Measurements from ENCODE around the gene SIGLEC14. TPM values are rescaled to one million over a fixed set of nuclear protein-coding genes. Genes with fewer than 3 reads are reported as not detected.

Gene SIGLEC14
- total RNA-seq, 4 donors from 2014 or later = 0.97 to 2.9 TPM; not detected in 2

DNA sequence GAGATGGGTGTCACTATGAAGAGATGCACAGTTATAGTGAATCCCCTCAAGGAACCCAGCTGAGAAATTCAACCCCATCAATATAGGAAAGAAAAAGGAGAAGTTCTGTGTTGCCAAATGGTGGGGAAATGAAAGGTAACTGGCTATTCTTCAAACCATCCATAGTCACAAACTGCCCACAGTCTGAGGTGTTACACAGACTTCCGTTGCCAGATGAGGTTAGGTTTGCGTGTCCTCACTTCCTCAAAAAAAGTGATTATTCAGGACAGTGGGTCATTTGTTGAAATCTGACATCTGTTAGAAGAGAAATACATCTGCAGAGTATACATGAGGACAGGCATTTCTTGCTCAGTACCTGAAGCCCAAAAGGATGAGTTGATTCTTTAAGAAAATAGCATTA is 25.4 kb downstream of the SIGLEC14 start:
- no peaks in the 10 kb centered on the region for H3K9me3 ChIP-seq
- H3K27ac ChIP-seq = no peak overlapping the region
- TF ChIP-seq, protein P1, sequence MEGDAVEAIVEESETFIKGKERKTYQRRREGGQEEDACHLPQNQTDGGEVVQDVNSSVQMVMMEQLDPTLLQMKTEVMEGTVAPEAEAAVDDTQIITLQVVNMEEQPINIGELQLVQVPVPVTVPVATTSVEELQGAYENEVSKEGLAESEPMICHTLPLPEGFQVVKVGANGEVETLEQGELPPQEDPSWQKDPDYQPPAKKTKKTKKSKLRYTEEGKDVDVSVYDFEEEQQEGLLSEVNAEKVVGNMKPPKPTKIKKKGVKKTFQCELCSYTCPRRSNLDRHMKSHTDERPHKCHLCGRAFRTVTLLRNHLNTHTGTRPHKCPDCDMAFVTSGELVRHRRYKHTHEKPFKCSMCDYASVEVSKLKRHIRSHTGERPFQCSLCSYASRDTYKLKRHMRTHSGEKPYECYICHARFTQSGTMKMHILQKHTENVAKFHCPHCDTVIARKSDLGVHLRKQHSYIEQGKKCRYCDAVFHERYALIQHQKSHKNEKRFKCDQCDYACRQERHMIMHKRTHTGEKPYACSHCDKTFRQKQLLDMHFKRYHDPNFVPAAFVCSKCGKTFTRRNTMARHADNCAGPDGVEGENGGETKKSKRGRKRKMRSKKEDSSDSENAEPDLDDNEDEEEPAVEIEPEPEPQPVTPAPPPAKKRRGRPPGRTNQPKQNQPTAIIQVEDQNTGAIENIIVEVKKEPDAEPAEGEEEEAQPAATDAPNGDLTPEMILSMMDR (IDR thresholded peaks at IDR 0.05) = no peak
- H3K4me1 ChIP-seq = no peaks in the 10 kb centered on the region
- H3K4me3 ChIP-seq = no peak overlapping the region
- 34 to 36% methylated on average over 2 of the region's 2 CpGs for WGBS, 2 donors
- H3K36me3 ChIP-seq = no peaks in the 10 kb centered on the region
- intact Hi-C loops (cut with DNase I) = no loop called here
- no peak for DNase-seq
- peaks cover 0 to 12% (median 0%) of the 10 kb centered on the region in 4 donors for H3K27me3 ChIP-seq

GRCh38 chr19:51615991-51616390 is 30.6 kb downstream of the SIGLEC14 start:
- no peaks in the 10 kb centered on the region for H3K36me3 ChIP-seq
- DNase-seq = no peak
- TF ChIP-seq POLR2A (IDR thresholded peaks at IDR 0.05) = no peak
- TF ChIP-seq, protein P1 (IDR thresholded peaks at IDR 0.05) = no peak
- H3K4me1 ChIP-seq = no peaks in the 10 kb centered on the region
- intact Hi-C loops (cut with DNase I) = no loop called here
- H3K27ac ChIP-seq = no peak overlapping the region
- H3K9me3 ChIP-seq = peaks cover 0 to 4% (median 0%) of the 10 kb centered on the region in 3 donors
- H3K4me3 ChIP-seq = no peak overlapping the region
- H3K27me3 ChIP-seq = peaks cover 0 to 30% (median 0%) of the 10 kb centered on the region in 4 donors
- 18 to 45% methylated on average over 1 to 7 of the region's 7 CpGs for WGBS, 2 donors

GRCh38 chr19:51614789-51615188 is 31.8 kb downstream of the SIGLEC14 start:
- Histone ChIP-seq H3K9me3 (peaks cover 0 to 4% (median 0%) of the 10 kb centered on the region in 3 donors), H3K27me3 (peaks cover 0 to 30% (median 0%) of the 10 kb centered on the region in 4 donors), H3K4me1 (no peaks in the 10 kb centered on the region), H3K36me3 (no peaks in the 10 kb centered on the region), H3K4me3 (no peak overlapping the region), H3K27ac (no peak overlapping the region)
- DNase-seq = no peak
- intact Hi-C loops (cut with DNase I) = no loop called here
- TF ChIP-seq, protein P1 (IDR thresholded peaks at IDR 0.05) = no peak
- no peak for TF ChIP-seq POLR2A (IDR thresholded peaks at IDR 0.05)
- WGBS, 2 donors = 52 to 85% methylated on average over 5 of the region's 5 CpGs

- TF ChIP-seq, protein P1 (IDR thresholded peaks at IDR 0.05) = no peak
- TF ChIP-seq POLR2A (IDR thresholded peaks at IDR 0.05) = no peak
- intact Hi-C loops (cut with DNase I) = no loop called here
- H3K27ac ChIP-seq = no peak overlapping the region
- DNase-seq = no peak
- H3K27me3 ChIP-seq = peaks cover 0 to 30% (median 0%) of the 10 kb centered on the region in 4 donors
- H3K9me3 ChIP-seq = peaks cover 0 to 4% (median 0%) of the 10 kb centered on the region in 3 donors
- no peak overlapping the region for H3K4me3 ChIP-seq
- 63 to 78% methylated on average over 1 of the region's 1 CpG for WGBS, 2 donors
- H3K36me3 ChIP-seq = no peaks in the 10 kb centered on the region
- H3K4me1 ChIP-seq = no peaks in the 10 kb centered on the region
Measured at GRCh38 chr19:51610576-51610975, 36.0 kb downstream of the SIGLEC14 start.

DNA sequence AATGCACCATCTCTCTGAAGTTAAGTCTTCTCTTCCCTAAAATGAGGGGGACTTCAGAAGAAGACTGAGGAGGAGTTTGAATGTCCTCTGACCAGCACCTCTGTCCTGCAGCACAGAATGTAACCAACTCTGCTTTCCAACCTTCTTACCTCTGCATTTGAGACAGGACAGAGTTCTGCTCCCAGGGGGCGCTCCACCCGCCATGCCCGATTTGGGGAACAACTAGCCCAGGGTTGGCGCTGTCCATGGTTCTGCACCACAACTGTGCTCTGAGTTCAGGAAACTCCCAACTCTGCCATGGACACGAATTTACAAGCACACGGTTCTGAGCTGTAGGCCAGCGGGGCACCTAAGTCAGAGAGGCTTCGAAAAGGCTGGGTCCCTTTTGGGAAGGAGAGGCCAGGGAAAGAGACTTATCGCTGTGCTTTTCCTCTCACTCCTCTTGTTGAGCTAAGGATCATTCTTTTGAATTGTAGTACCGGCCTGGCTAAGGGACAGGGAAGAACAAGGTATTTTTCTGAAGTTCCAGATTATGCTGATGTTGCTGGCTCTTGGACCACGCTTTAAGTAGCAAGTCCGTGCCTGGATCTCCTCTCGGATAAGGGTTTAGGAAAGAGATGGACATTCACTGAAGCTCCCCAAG is 38.6 kb downstream of the SIGLEC14 start:
- peaks cover 0 to 9% (median 0%) of the 10 kb centered on the region in 4 donors for H3K27me3 ChIP-seq
- 29% methylated on average over 8 to 11 of the region's 13 CpGs for WGBS, 2 donors
- peaks cover 0 to 4% (median 0%) of the 10 kb centered on the region in 3 donors for H3K9me3 ChIP-seq
- H3K36me3 ChIP-seq = no peaks in the 10 kb centered on the region
- TF ChIP-seq, protein P1 (IDR thresholded peaks at IDR 0.05) = peak in 5 of 6 experiments; percentile 30 to 62 (median 35)
- TF ChIP-seq POLR2A (IDR thresholded peaks at IDR 0.05) = no peak
- H3K4me1 ChIP-seq = no peaks in the 10 kb centered on the region
- intact Hi-C loops (cut with DNase I) = no loop called here
- no peak overlapping the region for H3K27ac ChIP-seq
- no peak for DNase-seq
- H3K4me3 ChIP-seq = no peak overlapping the region
